Neural cell (in vitro differentiated cells): ENCODE results near the gene F5.
"Not testable (repeated sequence)": the region's sequence is repeated elsewhere in the genome, so short reads cannot be mapped to it uniquely, and the experiment has no call there.

ENCODE experiments used
- CTCF ChIP-seq: fragments of 450-650 bp; IDR thresholded peaks from 2 replicates; pipeline ENCODE4 v1.5.1; 2014; ENCODE audit warnings: antibody characterized with exemption, mild to moderate bottlenecking, moderate library complexity; ENCODE audit not compliant: poor library complexity, severe bottlenecking
- EP300 ChIP-seq: fragments of 450-650 bp; conservative IDR thresholded peaks from 2 replicates; pipeline ENCODE4 v1.6.1; 2014; ENCODE audit warnings: antibody characterized with exemption, mild to moderate bottlenecking, moderate library complexity; ENCODE audit not compliant: poor library complexity, severe bottlenecking
- EZH2 ChIP-seq: fragments of 200-600, 300-800 bp; shearing (Covaris generic), sonication (generic); IDR thresholded peaks from 2 replicates; pipeline ENCODE4 v1.6.1; 2014; ENCODE audit warnings: antibody characterized with exemption, low read length, borderline replicate concordance, mild to moderate bottlenecking; ENCODE audit not compliant: insufficient read depth, poor library complexity, severe bottlenecking
- MXI1 ChIP-seq: fragments of 450-650 bp; conservative IDR thresholded peaks from 2 replicates; pipeline ENCODE4 v1.6.1; 2014; ENCODE audit warnings: antibody characterized with exemption, mild to moderate bottlenecking; ENCODE audit not compliant: poor library complexity, severe bottlenecking
- POLR2AphosphoS5 ChIP-seq: IDR thresholded peaks from 2 replicates; pipeline ENCODE4 v1.6.1; 2012
- RAD21 ChIP-seq: fragments of 450-650 bp; conservative IDR thresholded peaks from 2 replicates; pipeline ENCODE4 v1.6.1; 2014; ENCODE audit warnings: antibody characterized with exemption, mild to moderate bottlenecking, moderate library complexity
- REST ChIP-seq: IDR thresholded peaks from 2 replicates; pipeline ENCODE4 v1.6.1; 2012; ENCODE audit warnings: borderline replicate concordance
- SMC3 ChIP-seq: fragments of 450-650 bp; conservative IDR thresholded peaks from 2 replicates; pipeline ENCODE4 v1.6.1; 2014; ENCODE audit warnings: antibody characterized with exemption, mild to moderate bottlenecking, moderate library complexity; ENCODE audit not compliant: poor library complexity
- TAF1 ChIP-seq: IDR thresholded peaks from 2 replicates; pipeline ENCODE4 v1.6.1; 2012; ENCODE audit warnings: low read depth

- not testable (repeated sequence) for TF ChIP-seq CTCF, EZH2, POLR2AphosphoS5, MXI1, RAD21, EP300, REST, SMC3, TAF1
These were observed 82.7 kb downstream of the F5 start for GRCh38 chr1:169503601-169504000.
